HL-60 (cell line): Measurements from ENCODE around the gene ACTA1.

ENCODE experiments used
- DNase-seq, 2 experiments: peaks; one replicate each; pipeline ENCODE4 v3.0.0-alpha.2; 2010 to 2020; ENCODE audit warnings: low read depth in 1 of 2, low spot score in 1 of 2
- H3K27ac ChIP-seq: fragments of 250-450 bp; sonication (Bioruptor Pico); replicated peaks from 2 replicates; pipeline ENCODE4 v1.5.1; 2020; ENCODE audit warnings: mild to moderate bottlenecking, moderate library complexity
- H3K27me3 ChIP-seq: fragments of 250-450 bp; sonication (Bioruptor Pico); 2 replicates; pipeline ENCODE4 v1.5.1; 2021; ENCODE audit warnings: mild to moderate bottlenecking, moderate library complexity; ENCODE audit not compliant: insufficient read depth, poor library complexity, severe bottlenecking
- H3K4me3 ChIP-seq: replicated peaks from 2 replicates; pipeline ENCODE4 v1.5.1; 2011; ENCODE audit warnings: mild to moderate bottlenecking, control low read depth, low read length; ENCODE audit not compliant: insufficient read depth
- CTCF ChIP-seq: IDR thresholded peaks from one replicate; pipeline ENCODE4 v1.5.1; 2011; ENCODE audit warnings: low read length, control low read depth, inconsistent platforms; ENCODE audit not compliant: insufficient read depth
- GABPA ChIP-seq: IDR thresholded peaks from 2 replicates; pipeline ENCODE4 v1.6.1; 2012; ENCODE audit warnings: low read depth
- POLR2AphosphoS5 ChIP-seq: IDR thresholded peaks from 2 replicates; pipeline ENCODE4 v1.6.1; 2012; ENCODE audit warnings: low read depth
- REST ChIP-seq: IDR thresholded peaks from 2 replicates; pipeline ENCODE4 v1.6.1; 2012; ENCODE audit warnings: low read depth; ENCODE audit not compliant: insufficient replicate concordance
- SPI1 ChIP-seq: IDR thresholded peaks from 2 replicates; pipeline ENCODE4 v1.6.1; 2012; ENCODE audit warnings: low read depth, mild to moderate bottlenecking, borderline replicate concordance
- long read RNA-seq: library from polyadenylated mRNA; unstranded; transcript quantifications from one replicate; pipeline ENCODE4 v2.0.0, GENCODE V29; 2020

The ACTA1 gene
- long read RNA-seq: 0 reads

GRCh38 chr1:229434005-229434640 lies at the start of gene ACTA1:
Gene ACTA1, minus strand, starts transcription at chr1:229434094. Its CDS starts 979 bp downstream, at chr1:229433115.
- no peak within 1 kb of the TSS for H3K27ac ChIP-seq
- no peak within 1 kb of the TSS for H3K4me3 ChIP-seq
- DNase-seq: no peak
- TF ChIP-seq REST (no peak), SPI1 (no peak)
- peaks cover 45% of the 10 kb centered on the region for H3K27me3 ChIP-seq

- Histone ChIP-seq H3K4me3 (no peak overlapping the region), H3K27ac (no peak overlapping the region), H3K27me3 (no peaks in the 10 kb centered on the region)
- TF ChIP-seq REST (no peak), SPI1 (no peak), POLR2AphosphoS5 (no peak), CTCF (no peak), GABPA (no peak)
- no peak for DNase-seq
Measured at GRCh38 chr1:229482511-229482910, 48.6 kb upstream of the ACTA1 start.

GRCh38 chr1:229480495-229480894 lies 46.6 kb upstream of the ACTA1 start:
- TF ChIP-seq POLR2AphosphoS5 (no peak), GABPA (no peak), SPI1 (no peak), REST (no peak), CTCF (no peak)
- DNase-seq: no peak
- H3K4me3 ChIP-seq: no peak overlapping the region
- no peaks in the 10 kb centered on the region for H3K27me3 ChIP-seq
- no peak overlapping the region for H3K27ac ChIP-seq
